ENCODE data around the gene KMT2D. TPM values are rescaled to one million over a fixed set of nuclear protein-coding genes. Genes with fewer than 3 reads are reported as not detected.

Gene KMT2D
- polyA plus RNA-seq, 1 of the 3 experiments (the other 2 are of a cell fraction) = 30.5 TPM

- no peak for TF ChIP-seq TAF1 (IDR thresholded peaks at IDR 0.05; ENCODE audit: borderline replicate concordance, low read depth, low read length)
- TF ChIP-seq MAX (IDR thresholded peaks at IDR 0.05; ENCODE audit: low read depth) = no peak
- TF ChIP-seq RAD21 (IDR thresholded peaks at IDR 0.05; ENCODE audit: low read length) = no peak
Observed at GRCh38 chr12:49037947-49038237, 22.7 kb downstream of the KMT2D start (continued).

GRCh38 chr12:49037111-49037946 lies 23.3 kb downstream of the KMT2D start:
- CTCF ChIA-PET = interaction anchor here (0.9 to 1.8 kb wide), 11 partner anchors 11 to 198 kb away, joined by 3 to 7 read pairs (median 4); partner anchors contain the start of gene WNT1
- Histone ChIP-seq H3K9me2 (no peaks in the 10 kb centered on the region), H3K9ac (no peak overlapping the region), H3K9me3 (no peaks in the 10 kb centered on the region), H4K20me1 (ENCODE audit: insufficient read depth) (no peaks in the 10 kb centered on the region), H3K27ac (ENCODE audit: low read depth in 2 of 2, low read length in 1 of 2) (no peak overlapping the region), H3K36me3 (replicated peaks in 1 of 2; ENCODE audit: control insufficient read depth in 1 of 2, insufficient read depth in 2 of 2, low read length in 1 of 2) (peaks cover 40 to 88% of the 10 kb centered on the region in 2 experiments), H3K27me3 (ENCODE audit: insufficient read depth) (no peaks in the 10 kb centered on the region), H3K4me1 (ENCODE audit: control insufficient read depth in 1 of 2, insufficient read depth in 2 of 2, low read depth in 1 of 2, low read length in 1 of 2) (no peaks in the 10 kb centered on the region), H2AFZ (ENCODE audit: low read depth) (no peak overlapping the region), H3K4me2 (no peak overlapping the region), H3K79me2 (ENCODE audit: insufficient read depth) (no peaks in the 10 kb centered on the region), H3F3A (replicated peaks; ENCODE audit: insufficient read depth) (no peaks in the 10 kb centered on the region), H3K4me3 (ENCODE audit: low read depth in 2 of 2, low read length in 1 of 2) (no peak overlapping the region)
- 100% methylated on average over 2 of the region's 9 CpGs for WGBS (ENCODE audit: low lambda C conversion rate)
- POLR2A ChIA-PET = interaction anchor here (1.0 to 1.1 kb wide), 2 partner anchors 17 to 151 kb away, joined by 3 read pairs; partner anchors contain the start of gene TUBA1A
- no peak for DNase-seq
- TF ChIP-seq IRF3 (IDR thresholded peaks at IDR 0.05; ENCODE audit: low read depth, low read length) (no peak), USF1 (IDR thresholded peaks at IDR 0.05; ENCODE audit: borderline replicate concordance, low read depth) (no peak), GATA2 (CRISPR knock-in tag; IDR thresholded peaks at IDR 0.05) (no peak), TEAD4 (IDR thresholded peaks at IDR 0.05; ENCODE audit: borderline replicate concordance, insufficient read depth) (no peak), MXI1 (IDR thresholded peaks at IDR 0.05; ENCODE audit: low read depth, low read length) (no peak), FOXM1 (IDR thresholded peaks at IDR 0.05; ENCODE audit: low read depth) (no peak)

GRCh38 chr12:49036029-49036428 lies 24.6 kb downstream of the KMT2D start:
- Histone ChIP-seq H3K4me1 (ENCODE audit: control insufficient read depth in 1 of 2, insufficient read depth in 2 of 2, low read depth in 1 of 2, low read length in 1 of 2) (no peaks in the 10 kb centered on the region), H3K36me3 (replicated peaks in 1 of 2; ENCODE audit: control insufficient read depth in 1 of 2, insufficient read depth in 2 of 2, low read length in 1 of 2) (peaks cover 37 to 88% of the 10 kb centered on the region in 2 experiments), H4K20me1 (ENCODE audit: insufficient read depth) (no peaks in the 10 kb centered on the region), H3K9ac (no peak overlapping the region), H2AFZ (ENCODE audit: low read depth) (no peak overlapping the region), H3K4me3 (ENCODE audit: low read depth in 2 of 2, low read length in 1 of 2) (no peak overlapping the region), H3F3A (replicated peaks; ENCODE audit: insufficient read depth) (no peaks in the 10 kb centered on the region), H3K9me3 (no peaks in the 10 kb centered on the region), H3K27me3 (ENCODE audit: insufficient read depth) (no peaks in the 10 kb centered on the region), H3K79me2 (ENCODE audit: insufficient read depth) (no peaks in the 10 kb centered on the region), H3K9me2 (no peaks in the 10 kb centered on the region), H3K4me2 (no peak overlapping the region), H3K27ac (ENCODE audit: low read depth in 2 of 2, low read length in 1 of 2) (no peak overlapping the region)
- TF ChIP-seq GABPA (IDR thresholded peaks at IDR 0.05; ENCODE audit: low read depth) = no peak
- no peak for TF ChIP-seq PBX3 (IDR thresholded peaks at IDR 0.05)
- no peak for TF ChIP-seq FOSL2 (IDR thresholded peaks at IDR 0.05; ENCODE audit: borderline replicate concordance, low read depth)
- no peak for TF ChIP-seq EZH2phosphoT487 (IDR thresholded peaks at IDR 0.05; ENCODE audit: borderline replicate concordance, low read depth)
- no peak for TF ChIP-seq MEF2A (IDR thresholded peaks at IDR 0.05; ENCODE audit: borderline replicate concordance, low read depth)
- no peak for TF ChIP-seq USF2 (IDR thresholded peaks at IDR 0.05; ENCODE audit: borderline replicate concordance, low read depth, low read length)
- no peak for TF ChIP-seq RAD21 (IDR thresholded peaks at IDR 0.05; ENCODE audit: low read length)
- no peak for TF ChIP-seq SIN3A (IDR thresholded peaks at IDR 0.05; ENCODE audit: borderline replicate concordance, low read depth, low read length)
- no peak for TF ChIP-seq TCF12 (IDR thresholded peaks at IDR 0.05)
- no peak for TF ChIP-seq RXRA (IDR thresholded peaks at IDR 0.05; ENCODE audit: borderline replicate concordance, low read depth)
- no peak for TF ChIP-seq SMC3 (IDR thresholded peaks at IDR 0.05; ENCODE audit: low read depth, low read length)
- TF ChIP-seq JUND (IDR thresholded peaks at IDR 0.05) = no peak
- TF ChIP-seq TEAD4 (IDR thresholded peaks at IDR 0.05; ENCODE audit: borderline replicate concordance, insufficient read depth) = no peak
- CTCF ChIA-PET = interaction anchor here (1.0 to 2.0 kb wide), 4 partner anchors 8 to 52 kb away, joined by 3 to 10 read pairs (median 6); no protein-coding TSS in a partner anchor
- 85% methylated on average over 4 of the region's 4 CpGs for WGBS (ENCODE audit: low lambda C conversion rate)
- POLR2A ChIA-PET = interaction anchor here (1.1 kb wide), 1 partner anchor 16 kb away, joined by 3 read pairs; no protein-coding TSS in a partner anchor
- DNase-seq = no peak

Data from SK-N-SH (cell line).